ENCODE measurements around the gene FBXL5. TPM values are rescaled to one million over a fixed set of nuclear protein-coding genes. Genes with fewer than 3 reads are reported as not detected.

The FBXL5 gene
- polyA plus RNA-seq, 1 donor: 67.2 TPM

GRCh38 chr4:15558561-15558960 lies 96.6 kb downstream of the FBXL5 start:
- DNase-seq (ENCODE audit: low read depth): peak; percentile 14

- no peak for DNase-seq (ENCODE audit: low read depth)
Observed at GRCh38 chr4:15557786-15558550, 97.2 kb downstream of the FBXL5 start.

DNA sequence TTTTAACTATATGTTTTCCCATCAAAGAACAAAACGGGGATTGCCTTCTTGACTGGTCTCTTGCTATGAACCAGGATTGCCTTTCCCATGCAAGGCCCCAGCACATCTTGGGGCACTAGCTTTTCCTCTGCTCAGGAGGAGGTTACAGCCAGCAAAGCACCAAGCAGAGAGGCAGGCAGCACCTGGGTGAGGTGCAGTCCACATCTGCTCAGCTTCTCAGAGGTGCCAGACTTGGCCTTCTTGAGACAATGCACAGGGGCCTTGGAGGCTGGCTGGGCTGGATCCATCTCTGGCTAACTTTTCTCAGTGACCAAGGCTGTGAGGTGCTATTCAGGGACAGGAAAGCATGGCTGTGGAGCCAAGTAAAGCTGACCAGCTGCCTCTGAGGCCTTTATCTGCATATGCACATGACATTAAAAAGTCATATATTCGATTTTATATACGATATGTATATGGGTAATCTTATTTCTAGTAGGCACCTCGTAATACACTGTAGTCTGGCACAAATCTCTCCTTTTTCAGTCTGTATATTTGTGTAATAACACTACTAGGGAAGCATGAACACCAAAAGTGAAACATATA lies 98.6 kb downstream of the FBXL5 start:
- DNase-seq (ENCODE audit: low read depth): no peak

Other genes starting within 250 kb of the FBXL5 start
- gene C1QTNF7, start 227.3 kb downstream of the FBXL5 start, polyA plus RNA-seq (ENCODE audit: insufficient read length): 2.5 TPM
- gene CC2D2A, start 185.5 kb downstream of the FBXL5 start, polyA plus RNA-seq (ENCODE audit: insufficient read length): 10.8 TPM
- 27.5 TPM for gene FAM200B, start 26.5 kb upstream of the FBXL5 start, polyA plus RNA-seq (ENCODE audit: insufficient read length)
- gene BST1, start 47.7 kb upstream of the FBXL5 start, polyA plus RNA-seq (ENCODE audit: insufficient read length): 3.9 TPM
- gene CD38, start 123.0 kb upstream of the FBXL5 start, polyA plus RNA-seq (ENCODE audit: insufficient read length): 0.94 TPM